ENCODE data around the gene SPRED2.

- no peak for TF ChIP-seq POLR2A (IDR thresholded peaks at IDR 0.05; ENCODE audit: low read depth, low read length)
- TF ChIP-seq TAF1 (IDR thresholded peaks at IDR 0.05; ENCODE audit: borderline replicate concordance, low read depth, low read length) = no peak
- TF ChIP-seq POLR2AphosphoS5 (IDR thresholded peaks at IDR 0.05; ENCODE audit: low read depth, low read length) = no peak
Measured at GRCh38 chr2:65374575-65374974, 57.8 kb downstream of the SPRED2 start.
